Measurements from ENCODE around the gene ZDHHC21. TPM values are rescaled to one million over a fixed set of nuclear protein-coding genes. Genes with fewer than 3 reads are reported as not detected.
"Not testable (repeated sequence)": the region's sequence is repeated elsewhere in the genome, so short reads cannot be mapped to it uniquely, and the experiment has no call there.

The ZDHHC21 gene
- polyA plus RNA-seq, 2 of the 4 experiments (the other 2 are of a cell fraction), result 3.7 to 9.1 TPM

- WGBS (ENCODE audit: missing lambda C conversion rate), result 81% methylated on average over 3 of the region's 3 CpGs
- TF ChIP-seq FOSB (CRISPR knock-in tag; IDR thresholded peaks at IDR 0.05), result no peak
- no peak for TF ChIP-seq RCOR1 (IDR thresholded peaks at IDR 0.05; ENCODE audit: low read depth, low read length)
- no peak for TF ChIP-seq ZSCAN20 (CRISPR knock-in tag; IDR thresholded peaks at IDR 0.05)
- no peak for TF ChIP-seq ESRRA (IDR thresholded peaks at IDR 0.05; ENCODE audit: borderline replicate concordance, low read length)
- no peak for TF ChIP-seq CHD2 (IDR thresholded peaks at IDR 0.05; ENCODE audit: low read length, partially characterized antibody)
- TF ChIP-seq KDM1A (IDR thresholded peaks at IDR 0.05; ENCODE audit: low read depth), result no peak
- TF ChIP-seq RAD21 (conservative IDR thresholded peaks at IDR 0.05 in 1 of 2, IDR thresholded peaks at IDR 0.05 in 1 of 2), result no peak
- no peak for TF ChIP-seq BCL3 (IDR thresholded peaks at IDR 0.05)
- Histone ChIP-seq H3K4me2 (no peak overlapping the region), H3K27ac (no peak overlapping the region), H3K4me3 (no peak overlapping the region), H3K9me3 (no peaks in the 10 kb centered on the region), H3K4me1 (no peaks in the 10 kb centered on the region)
- FAIRE-seq, result no peak
- ATAC-seq, result no peak
- ChIA-PET POLR2A (no interaction called here), CTCF (no interaction called here)
- DNase-seq (ENCODE audit: low read depth in 1 of 2, low spot score in 1 of 2), result no peak
These were observed 18.6 kb downstream of the ZDHHC21 start for GRCh38 chr9:14674630-14675029.

GRCh38 chr9:14671377-14671776, 21.9 kb downstream of the ZDHHC21 start:
- no peak for TF ChIP-seq MYC (IDR thresholded peaks at IDR 0.05; ENCODE audit: borderline replicate concordance, low read length)
- no peak for TF ChIP-seq BCL3 (IDR thresholded peaks at IDR 0.05)
- no peak for TF ChIP-seq ZNF302 (CRISPR knock-in tag; IDR thresholded peaks at IDR 0.05)
- no peak for TF ChIP-seq EP300 (IDR thresholded peaks at IDR 0.05)
- no peak for TF ChIP-seq HOXB13 (CRISPR knock-in tag; IDR thresholded peaks at IDR 0.05; ENCODE audit: low read depth)
- TF ChIP-seq JUN (IDR thresholded peaks at IDR 0.05), result no peak
- no peak for TF ChIP-seq SMC3 (IDR thresholded peaks at IDR 0.05)
- no peak for TF ChIP-seq SREBF2 (IDR thresholded peaks at IDR 0.05)
- TF ChIP-seq TFCP2L1 (CRISPR knock-in tag; IDR thresholded peaks at IDR 0.05), result no peak
- no peak overlapping the region for H3K27ac ChIP-seq
- H3K4me2 ChIP-seq, result no peak overlapping the region
- no peak for ATAC-seq
- no peaks in the 10 kb centered on the region for H3K4me1 ChIP-seq
- ChIA-PET CTCF (no interaction called here), POLR2A (no interaction called here)
- no peak overlapping the region for H3K4me3 ChIP-seq
- no peaks in the 10 kb centered on the region for H3K9me3 ChIP-seq
- FAIRE-seq, result no peak
- 73% methylated on average over 3 of the region's 3 CpGs for WGBS (ENCODE audit: missing lambda C conversion rate)
- DNase-seq (ENCODE audit: low read depth in 1 of 2, low spot score in 1 of 2), result no peak

- CTCF ChIA-PET, result no interaction called here
- no peak for TF ChIP-seq TFCP2L1 (CRISPR knock-in tag; IDR thresholded peaks at IDR 0.05)
- no peak for TF ChIP-seq CTCF (IDR thresholded peaks at IDR 0.05)
- TF ChIP-seq CBX8 (IDR thresholded peaks at IDR 0.05), result no peak
- TF ChIP-seq JUNB (IDR thresholded peaks at IDR 0.05), result no peak
- no peak for TF ChIP-seq CBX2 (IDR thresholded peaks at IDR 0.05; ENCODE audit: borderline replicate concordance, low read depth)
- no peak for TF ChIP-seq POLR2A (IDR thresholded peaks at IDR 0.05; ENCODE audit: low read length)
- TF ChIP-seq HOXA7 (CRISPR knock-in tag; IDR thresholded peaks at IDR 0.05), result no peak
- no peak for TF ChIP-seq FOSB (CRISPR knock-in tag; IDR thresholded peaks at IDR 0.05)
- no peak for TF ChIP-seq TP53 (CRISPR knock-in tag; IDR thresholded peaks at IDR 0.05)
- TF ChIP-seq JUN (IDR thresholded peaks at IDR 0.05), result no peak
- no peak for TF ChIP-seq EHF (CRISPR knock-in tag; IDR thresholded peaks at IDR 0.05)
- no peak for TF ChIP-seq NFE2L2 (conservative IDR thresholded peaks at IDR 0.05; ENCODE audit: low read length)
- TF ChIP-seq KDM5A (IDR thresholded peaks at IDR 0.05), result no peak
- TF ChIP-seq NPAS2 (CRISPR knock-in tag; IDR thresholded peaks at IDR 0.05; ENCODE audit: borderline replicate concordance), result no peak
- TF ChIP-seq SREBF2 (IDR thresholded peaks at IDR 0.05), result no peak
- no peak for TF ChIP-seq HDAC2 (IDR thresholded peaks at IDR 0.05)
- FAIRE-seq (no peak), DNase-seq (ENCODE audit: low read depth in 1 of 2, low spot score in 1 of 2) (no peak), ATAC-seq (no peak)
- 85% methylated on average over 1 of the region's 1 CpG for WGBS (ENCODE audit: missing lambda C conversion rate)
- no peak overlapping the region for H3K27ac ChIP-seq
- H3K9me3 ChIP-seq, result no peaks in the 10 kb centered on the region
- POLR2A ChIA-PET, result no interaction called here
- H3K4me1 ChIP-seq, result no peaks in the 10 kb centered on the region
- H3K4me3 ChIP-seq, result no peak overlapping the region
- H3K4me2 ChIP-seq, result no peak overlapping the region
These were observed 22.5 kb downstream of the ZDHHC21 start for GRCh38 chr9:14670718-14671117.

- H3K4me1 ChIP-seq; DNase-seq (ENCODE audit: low read depth in 1 of 2, low spot score in 1 of 2); H3K27ac ChIP-seq; H3K9me3 ChIP-seq; FAIRE-seq; POLR2A ChIA-PET; H3K4me3 ChIP-seq; H3K4me2 ChIP-seq; ATAC-seq: not testable (repeated sequence)
- 90% methylated on average over 17 of the region's 30 CpGs for WGBS (ENCODE audit: missing lambda C conversion rate)
- CTCF ChIA-PET, result interaction anchor here (1.5 kb wide), 1 partner anchor 12 kb away, joined by 3 read pairs; no protein-coding TSS in a partner anchor
These were observed 29.2 kb downstream of the ZDHHC21 start for GRCh38 chr9:14664022-14664421.

All from A549 (cell line).